Glutamatergic neuron (in vitro differentiated cells): Measurements from ENCODE around the gene TTC4. TPM values are rescaled to one million over a fixed set of nuclear protein-coding genes. Genes with fewer than 3 reads are reported as not detected.

Experiments used
- total RNA-seq: library from RNA; stranded (reverse); fragmentation: NEBNext Ultra II Directional; extraction: Animal tissue kit (Norgen Biotek cat#: 25700); gene quantifications from one replicate; pipeline ENCODE4 v1.2.1, GENCODE V29; 2021; ENCODE audit not compliant: unreplicated experiment

TTC4 gene
- total RNA-seq, 1 donor from 2014 or later: 14.3 TPM

Other genes with a start within 250 kb of the TTC4 start
- gene ACOT11, start 167.6 kb upstream of the TTC4 start, total RNA-seq: 0.32 TPM
- gene FAM151A, start 92.3 kb upstream of the TTC4 start, total RNA-seq: not detected
- gene MROH7, start 74.1 kb upstream of the TTC4 start, total RNA-seq: not detected
- 4.2 TPM for gene PARS2, start 48.7 kb downstream of the TTC4 start, total RNA-seq
- gene TTC22, start 85.5 kb downstream of the TTC4 start, total RNA-seq: not detected
- 284 TPM for gene DHCR24, start 171.3 kb downstream of the TTC4 start, total RNA-seq